Muscle layer of colon (tissue), 2 donors: Measurements from ENCODE around the gene PLXNA2.

Source experiments
- H3K27ac ChIP-seq: one replicate; pipeline ENCODE4 v1.7.0; 2013; ENCODE audit warnings: low read depth, mild to moderate bottlenecking, low read length, moderate library complexity
- H3K27me3 ChIP-seq, 2 donors: one replicate each; pipeline ENCODE4 v1.7.0; 2013; ENCODE audit warnings: low read length in 2 of 2, mild to moderate bottlenecking in 2 of 2; ENCODE audit not compliant: insufficient read depth in 2 of 2, control insufficient read depth in 1 of 2
- H3K36me3 ChIP-seq: one replicate; pipeline ENCODE4 v1.7.0; 2013; ENCODE audit warnings: mild to moderate bottlenecking, low read length; ENCODE audit not compliant: insufficient read depth
- H3K4me1 ChIP-seq: one replicate; pipeline ENCODE4 v1.7.0; 2013; ENCODE audit warnings: mild to moderate bottlenecking, low read length; ENCODE audit not compliant: insufficient read depth
- H3K4me3 ChIP-seq, 2 donors: one replicate each; pipeline ENCODE4 v1.7.0; 2013; ENCODE audit warnings: low read length in 2 of 2, low read depth in 1 of 2, mild to moderate bottlenecking in 1 of 2, moderate library complexity in 1 of 2
- H3K9ac ChIP-seq: one replicate; pipeline ENCODE4 v1.7.0; 2013; ENCODE audit warnings: low read length
- H3K9me3 ChIP-seq: one replicate; pipeline ENCODE4 v1.7.0; 2013; ENCODE audit warnings: mild to moderate bottlenecking, low read length
- donor health status: abdominal sarcoma.
- donor health status: Adenocarcinoma of cecum.

Gene PLXNA2

DNA sequence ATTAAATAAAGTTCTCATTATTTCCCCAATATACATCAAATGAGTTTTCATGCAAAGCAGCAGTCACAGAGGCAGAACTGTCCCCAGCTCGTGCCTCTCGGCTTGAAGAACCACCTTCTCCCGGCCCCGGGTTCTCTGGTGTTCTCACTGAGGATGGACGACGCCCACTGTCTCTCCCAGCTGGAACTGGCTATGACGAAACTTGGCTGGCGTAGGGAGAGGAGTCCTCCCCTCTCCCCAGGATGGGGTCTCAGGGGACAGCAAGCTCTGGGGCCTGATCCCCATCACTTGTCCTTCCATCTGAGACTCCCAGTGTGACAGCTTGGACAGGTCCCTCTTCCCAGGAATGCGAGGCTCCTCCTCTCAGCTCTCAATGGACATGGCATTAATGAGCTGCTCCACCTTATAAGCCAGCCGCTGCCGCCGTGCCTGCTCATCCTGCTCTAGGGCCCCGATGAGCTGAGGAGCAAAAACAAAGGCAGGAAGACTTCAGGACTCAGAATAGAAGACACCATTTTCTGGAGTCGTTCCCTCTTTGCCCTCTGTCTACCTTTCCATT lies 217.2 kb downstream of the PLXNA2 start:
- H3K9me3 ChIP-seq, result no peaks in the 10 kb centered on the region
- H3K4me1 ChIP-seq, result peaks cover 31% of the 10 kb centered on the region
- no peak overlapping the region for H3K27ac ChIP-seq
- no peak overlapping the region for H3K4me3 ChIP-seq
- no peak overlapping the region for H3K9ac ChIP-seq
- peaks cover 9% of the 10 kb centered on the region for H3K36me3 ChIP-seq
- H3K27me3 ChIP-seq, result no peaks in the 10 kb centered on the region

DNA sequence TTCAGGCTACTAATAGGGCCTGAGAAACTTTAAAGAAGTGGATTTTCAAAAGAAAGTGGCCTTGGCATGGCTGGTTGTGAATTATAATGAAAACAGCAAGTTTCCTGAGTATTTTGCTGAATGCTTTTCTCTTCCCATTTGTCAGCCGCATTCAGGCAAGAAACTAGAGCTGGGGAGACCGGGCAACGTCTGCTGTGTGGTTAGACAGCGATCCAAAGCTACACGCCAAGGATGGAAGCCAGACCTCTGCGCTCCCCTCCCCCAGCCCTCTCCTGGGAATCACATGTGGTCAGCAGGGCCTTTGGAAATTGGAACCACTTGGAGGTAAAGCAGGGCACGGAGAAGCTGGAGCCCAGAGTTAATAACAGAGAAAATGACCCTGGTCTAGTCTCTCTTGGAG lies 219.2 kb downstream of the PLXNA2 start:
- Histone ChIP-seq H3K27me3 (no peaks in the 10 kb centered on the region), H3K9ac (no peak overlapping the region), H3K4me3 (no peak overlapping the region), H3K36me3 (peaks cover 9% of the 10 kb centered on the region), H3K9me3 (no peaks in the 10 kb centered on the region), H3K4me1 (peaks cover 15% of the 10 kb centered on the region), H3K27ac (no peak overlapping the region)

DNA sequence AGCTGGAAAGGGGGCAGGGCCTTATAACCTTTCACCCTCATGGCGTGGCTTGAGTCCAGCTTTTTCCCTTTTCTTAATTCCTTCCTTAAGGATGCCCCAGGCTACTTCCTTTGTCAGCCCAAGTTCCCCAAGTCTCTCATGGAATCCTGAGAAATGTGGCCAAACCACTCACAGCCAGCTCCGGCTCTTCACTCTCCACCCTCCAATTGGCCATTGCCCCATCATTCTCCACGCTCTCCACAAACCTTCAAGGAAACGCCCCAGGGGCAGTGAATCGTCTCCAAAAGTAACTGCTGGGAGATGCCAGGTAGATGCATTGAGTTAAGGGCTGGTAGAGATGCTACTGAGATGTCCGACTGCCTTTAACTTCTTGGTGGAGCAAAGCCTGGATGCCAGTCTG lies 219.8 kb downstream of the PLXNA2 start:
- H3K9ac ChIP-seq, result no peak overlapping the region
- no peak overlapping the region for H3K27ac ChIP-seq

DNA sequence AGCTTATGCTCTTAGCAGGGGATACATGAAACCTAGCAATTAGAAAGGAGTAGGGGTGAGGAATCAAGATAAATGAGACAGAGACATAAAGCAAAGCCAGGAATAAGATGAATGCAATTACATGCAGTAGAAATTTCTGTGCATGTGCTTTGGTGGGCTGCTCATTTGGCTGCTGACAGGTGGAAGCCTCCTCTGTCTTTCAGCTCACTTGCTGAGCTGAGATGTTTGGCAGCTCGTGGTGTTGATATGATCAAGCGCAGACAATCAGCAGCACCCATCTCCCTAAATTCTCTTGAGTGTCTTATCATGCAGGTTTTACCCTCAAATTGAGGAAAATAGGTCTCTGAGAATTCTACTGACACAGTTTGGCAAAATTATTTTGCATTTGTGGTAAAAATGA lies 224.9 kb downstream of the PLXNA2 start:
- Histone ChIP-seq H3K27me3 (no peaks in the 10 kb centered on the region), H3K36me3 (no peaks in the 10 kb centered on the region), H3K9me3 (no peaks in the 10 kb centered on the region), H3K27ac (no peak overlapping the region), H3K4me3 (no peak overlapping the region), H3K4me1 (no peaks in the 10 kb centered on the region), H3K9ac (no peak overlapping the region)

More for the DNA sequence above, 219.8 kb downstream of the PLXNA2 start:
- Histone ChIP-seq H3K36me3 (peaks cover 9% of the 10 kb centered on the region), H3K27me3 (no peaks in the 10 kb centered on the region), H3K4me3 (no peak overlapping the region), H3K4me1 (peaks cover 9% of the 10 kb centered on the region), H3K9me3 (no peaks in the 10 kb centered on the region)

DNA sequence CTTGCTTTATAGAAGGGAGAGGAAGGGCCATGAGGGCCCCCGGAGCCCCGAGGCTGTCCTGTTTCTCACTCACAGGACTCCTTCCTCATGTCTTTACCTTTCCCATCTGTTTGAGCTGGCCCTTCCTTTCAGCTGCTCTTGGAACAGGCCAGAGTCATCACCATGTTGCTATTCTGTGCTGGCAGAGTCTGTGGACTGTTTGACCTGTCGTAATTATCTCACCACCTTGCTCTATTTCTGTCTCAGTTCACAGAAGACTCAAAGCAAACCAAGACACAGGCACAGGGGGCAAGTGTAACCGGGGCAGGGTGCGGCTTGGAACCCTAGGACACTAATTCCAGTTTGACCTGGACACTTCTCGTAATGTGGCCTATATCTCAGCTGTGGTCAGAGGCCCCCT lies 228.9 kb downstream of the PLXNA2 start:
- H3K27ac ChIP-seq, result no peak overlapping the region
- H3K4me3 ChIP-seq, result no peak overlapping the region
- H3K27me3 ChIP-seq, result no peaks in the 10 kb centered on the region
- no peaks in the 10 kb centered on the region for H3K4me1 ChIP-seq
- no peaks in the 10 kb centered on the region for H3K9me3 ChIP-seq
- no peaks in the 10 kb centered on the region for H3K36me3 ChIP-seq
- no peak overlapping the region for H3K9ac ChIP-seq

DNA sequence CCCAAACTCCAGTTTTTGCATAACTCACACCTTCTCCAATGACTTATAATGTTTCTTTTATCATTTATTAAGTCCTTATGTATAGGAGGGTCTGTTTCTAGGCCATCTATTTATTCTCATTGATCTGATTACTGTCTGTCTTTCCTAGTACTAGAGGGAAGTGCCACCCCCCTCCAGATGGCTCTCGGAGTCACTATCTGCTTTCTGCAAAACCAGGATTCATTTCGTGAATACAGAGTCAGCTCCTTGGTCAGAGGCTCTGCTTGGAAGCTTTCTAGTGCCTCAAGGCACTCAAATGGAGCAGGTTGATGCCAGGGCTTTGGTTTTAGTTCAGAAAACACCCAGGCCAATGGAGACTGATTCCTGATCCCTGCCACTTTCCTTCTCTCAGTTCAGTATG lies 231.0 kb downstream of the PLXNA2 start:
- H3K9me3 ChIP-seq, result no peaks in the 10 kb centered on the region
- no peak overlapping the region for H3K4me3 ChIP-seq
- H3K36me3 ChIP-seq, result no peaks in the 10 kb centered on the region

DNA sequence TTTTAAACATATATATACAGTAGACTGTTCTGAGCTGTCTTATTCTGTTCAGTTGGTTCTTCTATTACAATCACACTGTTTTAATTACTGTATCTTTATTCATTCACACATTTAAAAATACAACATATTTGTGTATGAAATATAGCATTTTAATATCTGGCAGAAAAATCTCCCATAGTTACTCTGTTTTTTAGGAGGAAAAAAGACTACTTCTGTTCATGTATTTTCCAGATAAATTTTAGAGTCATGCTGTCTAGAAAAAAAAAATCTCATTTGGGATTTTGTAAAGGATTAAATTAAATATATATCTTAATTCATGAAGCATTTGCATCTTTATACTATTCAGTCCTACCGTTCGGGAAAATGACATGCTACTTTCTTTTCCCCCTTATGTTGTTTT lies 231.5 kb downstream of the PLXNA2 start:
- no peaks in the 10 kb centered on the region for H3K4me1 ChIP-seq
- no peak overlapping the region for H3K9ac ChIP-seq
- H3K27me3 ChIP-seq, result no peaks in the 10 kb centered on the region
- H3K4me3 ChIP-seq, result no peak overlapping the region
- H3K27ac ChIP-seq, result no peak overlapping the region
- no peaks in the 10 kb centered on the region for H3K36me3 ChIP-seq
- H3K9me3 ChIP-seq, result no peaks in the 10 kb centered on the region

More for the DNA sequence above, 231.0 kb downstream of the PLXNA2 start:
- H3K27me3 ChIP-seq, result no peaks in the 10 kb centered on the region
- no peaks in the 10 kb centered on the region for H3K4me1 ChIP-seq
- no peak overlapping the region for H3K9ac ChIP-seq
- no peak overlapping the region for H3K27ac ChIP-seq

DNA sequence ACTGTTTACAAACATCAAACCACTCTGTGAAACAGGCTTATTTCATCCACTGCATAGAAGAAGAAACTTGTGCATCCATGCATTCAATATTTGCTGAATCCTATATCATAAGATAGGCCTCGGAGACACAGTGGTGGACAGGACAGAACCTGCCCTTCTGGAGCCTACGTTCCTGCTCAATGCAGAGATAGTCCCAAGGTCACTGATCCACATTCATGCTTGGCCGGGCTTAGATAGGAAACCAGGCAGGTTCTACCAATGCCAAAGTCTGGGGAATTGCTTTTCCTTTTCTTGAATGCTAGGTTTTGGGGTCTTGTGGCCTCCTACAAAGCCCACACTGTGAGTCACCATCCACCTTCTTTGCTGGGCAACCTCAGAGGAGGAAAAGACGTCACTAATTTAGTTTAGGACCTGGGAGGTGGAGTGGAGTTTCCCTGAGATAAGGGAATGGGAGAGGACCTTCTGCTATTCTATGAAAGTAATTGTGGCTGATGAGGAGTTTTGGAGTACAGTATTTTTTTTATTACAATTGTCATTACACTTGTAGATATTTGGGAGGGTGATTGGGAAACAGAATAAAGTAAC lies 233.6 kb downstream of the PLXNA2 start:
- H3K9me3 ChIP-seq, result no peaks in the 10 kb centered on the region
- H3K9ac ChIP-seq, result no peak overlapping the region
- H3K4me3 ChIP-seq, result no peak overlapping the region
- H3K36me3 ChIP-seq, result no peaks in the 10 kb centered on the region
- H3K4me1 ChIP-seq, result no peaks in the 10 kb centered on the region
- no peaks in the 10 kb centered on the region for H3K27me3 ChIP-seq
- no peak overlapping the region for H3K27ac ChIP-seq

DNA sequence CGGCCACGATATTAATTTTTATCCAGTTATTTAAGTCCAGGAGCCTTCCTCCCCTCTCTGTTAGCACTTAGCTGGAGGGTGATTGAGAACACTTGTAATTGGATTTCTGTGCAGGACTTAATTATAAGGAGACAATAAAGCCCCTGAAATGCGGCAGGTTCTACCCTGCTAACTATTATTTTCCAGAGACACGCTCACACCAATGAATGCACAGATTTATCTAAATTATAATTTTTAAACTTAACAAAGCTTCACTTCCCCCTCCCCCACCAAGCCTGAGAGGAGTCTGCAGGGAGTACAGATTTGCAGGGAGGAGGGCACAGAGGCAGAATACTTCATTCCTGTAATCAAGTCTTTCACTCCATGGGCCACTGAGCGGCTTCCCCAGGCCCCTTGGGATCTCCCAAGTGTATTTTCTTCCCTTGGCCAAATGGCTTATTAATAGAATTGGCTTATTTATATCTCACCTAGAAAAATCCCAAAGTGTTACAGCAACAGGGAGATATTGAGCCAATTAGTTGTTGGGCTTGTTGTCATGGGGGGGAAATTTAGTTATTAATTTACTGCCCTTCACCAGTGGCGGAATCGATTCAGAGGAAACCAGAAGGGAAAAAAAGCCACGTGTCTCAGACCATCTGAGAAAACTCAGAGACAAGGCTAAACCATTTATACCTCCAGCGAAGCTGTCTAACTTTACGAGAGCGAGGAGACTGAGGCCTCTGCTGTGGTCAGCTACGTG lies 234.3 kb downstream of the PLXNA2 start:
- Histone ChIP-seq H3K9ac (no peak overlapping the region), H3K9me3 (no peaks in the 10 kb centered on the region), H3K27me3 (no peaks in the 10 kb centered on the region), H3K4me3 (no peak overlapping the region), H3K36me3 (no peaks in the 10 kb centered on the region), H3K27ac (no peak overlapping the region), H3K4me1 (no peaks in the 10 kb centered on the region)

DNA sequence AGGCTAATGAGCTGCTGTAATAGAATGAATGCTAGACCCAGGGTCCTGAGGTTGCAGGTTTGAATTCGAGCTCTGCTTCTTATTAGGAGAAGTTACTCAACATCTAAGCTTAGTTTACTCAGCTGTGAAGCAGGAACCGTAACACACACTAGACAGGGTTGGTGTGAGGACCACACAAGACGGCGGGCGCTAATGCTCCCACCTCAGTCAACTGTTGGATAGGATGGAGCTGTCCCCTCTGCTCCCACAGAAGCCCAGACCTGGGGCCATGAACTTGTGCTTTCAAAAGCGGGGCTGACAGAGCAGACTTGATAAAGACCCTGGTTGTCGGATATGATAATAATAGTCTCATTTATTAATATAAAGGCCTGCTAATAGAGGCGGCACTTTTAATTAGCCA lies 234.9 kb downstream of the PLXNA2 start:
- Histone ChIP-seq H3K9me3 (no peaks in the 10 kb centered on the region), H3K36me3 (no peaks in the 10 kb centered on the region), H3K4me1 (no peaks in the 10 kb centered on the region), H3K27ac (no peak overlapping the region), H3K4me3 (no peak overlapping the region), H3K27me3 (no peaks in the 10 kb centered on the region), H3K9ac (no peak overlapping the region)

DNA sequence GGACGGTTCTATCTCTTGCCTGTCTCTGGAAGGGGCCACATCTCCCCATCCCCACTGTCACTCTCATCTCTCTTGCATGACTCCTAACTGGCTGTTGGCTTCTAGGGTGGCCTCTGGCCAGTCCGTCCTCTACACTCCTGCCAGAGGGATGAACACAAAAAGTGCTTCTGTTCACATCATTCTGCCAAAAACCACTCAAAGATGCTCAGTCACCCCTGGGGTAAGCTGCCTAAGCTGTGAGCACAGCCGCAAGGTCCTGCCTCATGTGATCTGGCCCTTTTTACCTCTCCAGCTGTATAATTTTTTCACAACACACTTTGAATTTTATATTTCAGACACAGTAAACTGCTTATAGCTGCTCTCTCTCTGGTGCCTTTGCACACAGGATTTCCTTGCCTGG lies 235.7 kb downstream of the PLXNA2 start:
- Histone ChIP-seq H3K4me3 (no peak overlapping the region), H3K4me1 (no peaks in the 10 kb centered on the region), H3K9me3 (no peaks in the 10 kb centered on the region), H3K36me3 (no peaks in the 10 kb centered on the region), H3K27me3 (no peaks in the 10 kb centered on the region), H3K9ac (no peak overlapping the region), H3K27ac (no peak overlapping the region)

DNA sequence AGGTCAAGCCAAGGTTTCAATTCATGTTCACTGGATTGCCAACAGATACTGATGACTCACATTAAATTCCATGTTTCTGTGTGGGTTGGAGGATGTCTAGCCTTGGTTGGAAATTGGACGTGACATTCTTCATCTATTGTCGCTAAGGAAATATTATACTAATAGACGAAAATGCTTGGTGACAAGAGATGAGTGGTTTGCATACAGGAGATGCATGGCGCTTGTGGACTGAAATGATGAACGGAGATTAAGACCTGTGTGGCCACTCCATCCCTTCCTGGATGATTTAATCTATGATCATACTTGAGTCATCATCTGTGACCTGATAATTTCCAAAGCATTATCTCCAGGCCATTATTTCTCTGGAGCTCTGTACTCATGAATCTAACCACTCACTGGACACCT lies 236.2 kb downstream of the PLXNA2 start:
- Histone ChIP-seq H3K27me3 (no peaks in the 10 kb centered on the region), H3K4me3 (no peak overlapping the region), H3K27ac (no peak overlapping the region), H3K9ac (no peak overlapping the region), H3K4me1 (no peaks in the 10 kb centered on the region), H3K36me3 (no peaks in the 10 kb centered on the region), H3K9me3 (no peaks in the 10 kb centered on the region)
